ENCODE results near the gene EHD4.

EHD4 gene

GRCh38 chr15:41996376-41996775 lies 24.0 kb upstream of the EHD4 start:
- no peak for DNase-seq (ENCODE audit: low read depth)
- no peak overlapping the region for H3K4me3 ChIP-seq (ENCODE audit: low read depth, low read length)

- no peak for DNase-seq (ENCODE audit: low read depth)
- H3K4me3 ChIP-seq (ENCODE audit: low read depth, low read length): no peak overlapping the region
These were observed 23.1 kb upstream of the EHD4 start for GRCh38 chr15:41995476-41995855.

GRCh38 chr15:41994772-41995475 lies 22.6 kb upstream of the EHD4 start:
- DNase-seq (ENCODE audit: low read depth): no peak
- no peak overlapping the region for H3K4me3 ChIP-seq (ENCODE audit: low read depth, low read length)

- no peak for DNase-seq (ENCODE audit: low read depth)
- H3K4me3 ChIP-seq (ENCODE audit: low read depth, low read length): no peak overlapping the region
These were observed 21.9 kb upstream of the EHD4 start for GRCh38 chr15:41994171-41994650.

GRCh38 chr15:41993472-41994170 lies 21.3 kb upstream of the EHD4 start:
- DNase-seq (ENCODE audit: low read depth): no peak
- H3K4me3 ChIP-seq (ENCODE audit: low read depth, low read length): no peak overlapping the region

GRCh38 chr15:41992803-41993190 lies 20.4 kb upstream of the EHD4 start:
- DNase-seq (ENCODE audit: low read depth): no peak
- no peak overlapping the region for H3K4me3 ChIP-seq (ENCODE audit: low read depth, low read length)

GRCh38 chr15:41992151-41992802 lies 19.9 kb upstream of the EHD4 start:
- H3K4me3 ChIP-seq (ENCODE audit: low read depth, low read length): no peak overlapping the region
- no peak for DNase-seq (ENCODE audit: low read depth)

GRCh38 chr15:41990691-41991090 lies 18.3 kb upstream of the EHD4 start:
- no peak for DNase-seq (ENCODE audit: low read depth)
- H3K4me3 ChIP-seq (ENCODE audit: low read depth, low read length): no peak overlapping the region

- no peak for DNase-seq (ENCODE audit: low read depth)
- no peak overlapping the region for H3K4me3 ChIP-seq (ENCODE audit: low read depth, low read length)
These were observed 17.9 kb upstream of the EHD4 start for GRCh38 chr15:41990243-41990605.

- no peak overlapping the region for H3K4me3 ChIP-seq (ENCODE audit: low read depth, low read length)
- DNase-seq (ENCODE audit: low read depth): no peak
These were observed 17.4 kb upstream of the EHD4 start for GRCh38 chr15:41989573-41990242.

GRCh38 chr15:41988896-41989572 lies 16.7 kb upstream of the EHD4 start:
- no peak overlapping the region for H3K4me3 ChIP-seq (ENCODE audit: low read depth, low read length)
- no peak for DNase-seq (ENCODE audit: low read depth)

GRCh38 chr15:41987925-41988275 lies 15.5 kb upstream of the EHD4 start:
- no peak for DNase-seq (ENCODE audit: low read depth)
- H3K4me3 ChIP-seq (ENCODE audit: low read depth, low read length): no peak overlapping the region

GRCh38 chr15:41987246-41987924 lies 15.0 kb upstream of the EHD4 start:
- no peak for DNase-seq (ENCODE audit: low read depth)
- no peak overlapping the region for H3K4me3 ChIP-seq (ENCODE audit: low read depth, low read length)

- DNase-seq (ENCODE audit: low read depth): no peak
These were observed 13.1 kb upstream of the EHD4 start for GRCh38 chr15:41985236-41986160.

GRCh38 chr15:41984622-41985021 lies 12.3 kb upstream of the EHD4 start:
- no peak overlapping the region for H3K4me3 ChIP-seq (ENCODE audit: low read depth, low read length)
- DNase-seq (ENCODE audit: low read depth): no peak

More at GRCh38 chr15:41985236-41986160, 13.1 kb upstream of the EHD4 start:
- no peak overlapping the region for H3K4me3 ChIP-seq (ENCODE audit: low read depth, low read length)

GRCh38 chr15:41983621-41984571 lies 11.5 kb upstream of the EHD4 start:
- no peak overlapping the region for H3K4me3 ChIP-seq (ENCODE audit: low read depth, low read length)
- DNase-seq (ENCODE audit: low read depth): no peak

- H3K4me3 ChIP-seq (ENCODE audit: low read depth, low read length): no peak overlapping the region
- DNase-seq (ENCODE audit: low read depth): no peak
These were observed 10.9 kb upstream of the EHD4 start for GRCh38 chr15:41983221-41983620.

Measured in skeletal muscle cell (primary cell).